Osteoblast (primary cell): Measurements from ENCODE around the gene TRIP4. TPM values are rescaled to one million over a fixed set of nuclear protein-coding genes. Genes with fewer than 3 reads are reported as not detected.
A peak's percentile ranks its signal among the peaks of the same experiment; 100 is the strongest.

Experiments used
- DNase-seq: peaks from one replicate; pipeline ENCODE4 v3.0.0; 2011; ENCODE audit warnings: low spot score, mixed read lengths; ENCODE audit not compliant: insufficient read length; ENCODE audit errors: missing footprints
- H2AFZ ChIP-seq: 2 replicates; pipeline ENCODE4 v1.6.0; 2011; ENCODE audit warnings: mild to moderate bottlenecking, low read length
- H3K27ac ChIP-seq: 2 replicates; pipeline ENCODE4 v1.5.1; 2011; ENCODE audit warnings: mild to moderate bottlenecking, low read depth, low read length, moderate library complexity
- H3K27me3 ChIP-seq: 2 replicates; pipeline ENCODE4 v1.6.0; 2012; ENCODE audit warnings: mild to moderate bottlenecking, control low read depth, inconsistent platforms, low read length, moderate library complexity; ENCODE audit not compliant: insufficient read depth
- H3K36me3 ChIP-seq: 2 replicates; pipeline ENCODE4 v1.5.1; 2011; ENCODE audit warnings: mild to moderate bottlenecking, low read length, control low read depth, moderate library complexity; ENCODE audit not compliant: insufficient read depth
- H3K4me1 ChIP-seq: 2 replicates; pipeline ENCODE4 v1.5.1; 2011; ENCODE audit warnings: mild to moderate bottlenecking, low read length, control low read depth, moderate library complexity; ENCODE audit not compliant: insufficient read depth
- H3K4me2 ChIP-seq: 2 replicates; pipeline ENCODE4 v1.6.0; 2011; ENCODE audit warnings: mild to moderate bottlenecking, low read length; ENCODE audit not compliant: insufficient read depth
- H3K4me3 ChIP-seq: fragments of 200-600 bp; sonication (generic); 3 replicates; pipeline ENCODE4 v1.5.1; 2012; ENCODE audit warnings: mild to moderate bottlenecking, low read length, inconsistent platforms; ENCODE audit not compliant: insufficient read depth
- H3K79me2 ChIP-seq: 2 replicates; pipeline ENCODE4 v1.6.0; 2012; ENCODE audit warnings: mild to moderate bottlenecking, low read length, control low read depth, inconsistent platforms; ENCODE audit not compliant: insufficient read depth
- H3K9me3 ChIP-seq: 2 replicates; pipeline ENCODE4 v1.5.1; 2011; ENCODE audit warnings: low read depth, low read length, control low read depth
- H4K20me1 ChIP-seq: 2 replicates; pipeline ENCODE4 v1.6.0; 2012; ENCODE audit warnings: mild to moderate bottlenecking, low read length, control low read depth; ENCODE audit not compliant: insufficient read depth
- total RNA-seq: library from RNA; depleted of rRNA; stranded (reverse); fragments of >200 nt; gene quantifications from 2 replicates; pipeline ENCODE4 v1.2.3, GENCODE V29; 2012
- TF ChIP-seq, protein P1 (sequence below): IDR thresholded peaks from 2 replicates; pipeline ENCODE4 v1.5.1; 2011; ENCODE audit warnings: mild to moderate bottlenecking, low read depth, low read length, moderate library complexity; ENCODE audit errors: extremely low read depth

Gene TRIP4
- total RNA-seq, 1 donor, result 10.9 TPM

GRCh38 chr15:64456634-64457108 is 69.0 kb downstream of the TRIP4 start:
- TF ChIP-seq, protein P1, sequence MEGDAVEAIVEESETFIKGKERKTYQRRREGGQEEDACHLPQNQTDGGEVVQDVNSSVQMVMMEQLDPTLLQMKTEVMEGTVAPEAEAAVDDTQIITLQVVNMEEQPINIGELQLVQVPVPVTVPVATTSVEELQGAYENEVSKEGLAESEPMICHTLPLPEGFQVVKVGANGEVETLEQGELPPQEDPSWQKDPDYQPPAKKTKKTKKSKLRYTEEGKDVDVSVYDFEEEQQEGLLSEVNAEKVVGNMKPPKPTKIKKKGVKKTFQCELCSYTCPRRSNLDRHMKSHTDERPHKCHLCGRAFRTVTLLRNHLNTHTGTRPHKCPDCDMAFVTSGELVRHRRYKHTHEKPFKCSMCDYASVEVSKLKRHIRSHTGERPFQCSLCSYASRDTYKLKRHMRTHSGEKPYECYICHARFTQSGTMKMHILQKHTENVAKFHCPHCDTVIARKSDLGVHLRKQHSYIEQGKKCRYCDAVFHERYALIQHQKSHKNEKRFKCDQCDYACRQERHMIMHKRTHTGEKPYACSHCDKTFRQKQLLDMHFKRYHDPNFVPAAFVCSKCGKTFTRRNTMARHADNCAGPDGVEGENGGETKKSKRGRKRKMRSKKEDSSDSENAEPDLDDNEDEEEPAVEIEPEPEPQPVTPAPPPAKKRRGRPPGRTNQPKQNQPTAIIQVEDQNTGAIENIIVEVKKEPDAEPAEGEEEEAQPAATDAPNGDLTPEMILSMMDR, result no peak
- Histone ChIP-seq H3K27me3 (no peaks in the 10 kb centered on the region), H3K79me2 (peaks cover 3% of the 10 kb centered on the region), H4K20me1 (peaks cover under 1% of the 10 kb centered on the region), H3K4me3 (no peak overlapping the region), H2AFZ (no peak overlapping the region), H3K9me3 (no peaks in the 10 kb centered on the region), H3K4me2 (no peak overlapping the region), H3K27ac (no peak overlapping the region), H3K4me1 (peaks cover 3% of the 10 kb centered on the region), H3K36me3 (peaks cover 9% of the 10 kb centered on the region)
- no peak for DNase-seq

DNA sequence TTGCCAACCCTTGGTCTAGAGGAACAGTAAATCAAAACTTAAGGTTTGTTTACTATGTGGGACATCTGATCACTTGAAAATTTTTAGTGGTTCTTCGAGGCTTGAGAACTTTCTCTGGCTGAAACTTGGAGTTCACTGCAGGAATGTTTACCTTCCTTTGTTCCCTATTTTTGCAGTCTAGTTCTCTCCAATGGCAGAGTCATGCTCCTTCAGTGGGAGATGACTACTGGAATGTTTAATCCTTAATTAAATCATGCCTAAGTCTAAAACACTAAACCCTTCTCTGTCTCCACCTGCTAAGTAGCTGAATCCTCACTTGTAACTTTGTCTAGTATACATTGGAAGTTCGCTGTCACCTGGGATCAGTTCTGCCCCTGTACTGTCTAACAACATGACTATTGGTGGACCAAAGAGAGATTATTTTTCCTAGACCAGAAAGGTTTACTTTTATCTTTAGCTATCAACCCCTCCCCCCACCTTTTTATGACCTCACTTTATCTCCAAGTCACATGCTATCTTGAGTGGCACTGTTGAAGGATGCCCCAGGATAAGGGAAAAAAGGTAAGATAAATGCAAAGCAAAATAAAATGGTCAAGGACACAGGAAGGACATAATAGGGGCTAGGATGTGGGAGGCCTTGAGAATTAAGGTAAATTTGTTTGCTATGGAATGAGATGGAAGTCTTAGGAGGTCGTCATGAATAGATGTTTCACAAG is 71.6 kb downstream of the TRIP4 start:
- Histone ChIP-seq H3K27ac (no peak overlapping the region), H4K20me1 (peaks cover 20% of the 10 kb centered on the region), H3K4me2 (peak overlapping the region; percentile 93), H3K9me3 (no peaks in the 10 kb centered on the region), H3K4me3 (no peak overlapping the region), H3K4me1 (peaks cover 12% of the 10 kb centered on the region), H3K27me3 (no peaks in the 10 kb centered on the region), H3K36me3 (peaks cover 9% of the 10 kb centered on the region), H2AFZ (no peak overlapping the region), H3K79me2 (peaks cover 28% of the 10 kb centered on the region)
- DNase-seq, result no peak
- TF ChIP-seq, protein P1, result no peak

DNA sequence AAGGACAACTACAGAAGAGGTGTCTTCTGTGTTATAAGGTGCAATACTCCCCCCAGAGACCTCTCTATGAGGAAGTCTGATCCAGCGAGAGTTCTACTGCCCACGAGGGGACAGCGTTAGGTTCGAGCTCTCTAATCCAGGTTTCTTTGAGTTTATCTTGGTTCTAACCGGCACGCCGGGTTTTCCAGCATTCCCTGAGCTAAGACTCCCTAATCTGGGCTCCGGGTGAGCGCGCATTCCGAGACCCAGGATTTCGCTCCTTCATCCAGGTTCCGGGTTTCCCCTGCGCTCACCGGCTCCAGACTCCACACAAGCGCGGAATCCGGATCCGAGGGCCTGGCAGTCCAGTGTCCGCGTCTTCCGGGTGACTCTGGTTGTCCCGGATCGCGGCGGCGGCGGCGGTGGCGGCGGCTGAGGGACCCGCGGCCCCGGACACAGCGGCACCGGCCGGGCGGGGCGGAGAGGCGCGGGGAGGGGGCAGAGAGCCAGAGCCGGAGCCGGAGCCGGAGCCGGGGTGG is 72.6 kb downstream of the TRIP4 start, which contains the start of gene ZNF609:
Gene ZNF609, plus strand, starts transcription at position 373 of the 518 bp plus-strand sequence. CDS start 38,842 bp downstream, outside the sequence.
- Histone ChIP-seq H3K9me3 (no peaks in the 10 kb centered on the region), H3K36me3 (peaks cover 9% of the 10 kb centered on the region), H3K4me2 (peak within 1 kb of the TSS; percentile 93), H3K4me3 (peak within 1 kb of the TSS; percentile 75), H4K20me1 (peaks cover 29% of the 10 kb centered on the region), H3K27ac (peak within 1 kb of the TSS; percentile 33), H3K79me2 (peaks cover 39% of the 10 kb centered on the region), H3K27me3 (no peaks in the 10 kb centered on the region), H2AFZ (peak within 1 kb of the TSS; percentile 92), H3K4me1 (peaks cover 18% of the 10 kb centered on the region)
- peak; percentile 98 for DNase-seq
- TF ChIP-seq, protein P1, result peak; percentile 7
